Measurements from ENCODE around the gene HCN3. TPM values are rescaled to one million over a fixed set of nuclear protein-coding genes. Genes with fewer than 3 reads are reported as not detected.
"Not testable (repeated sequence)": the region's sequence is repeated elsewhere in the genome, so short reads cannot be mapped to it uniquely, and the experiment has no call there.

Gene HCN3
- total RNA-seq, 1 donor from 2014 or later, result 2.5 TPM

DNA sequence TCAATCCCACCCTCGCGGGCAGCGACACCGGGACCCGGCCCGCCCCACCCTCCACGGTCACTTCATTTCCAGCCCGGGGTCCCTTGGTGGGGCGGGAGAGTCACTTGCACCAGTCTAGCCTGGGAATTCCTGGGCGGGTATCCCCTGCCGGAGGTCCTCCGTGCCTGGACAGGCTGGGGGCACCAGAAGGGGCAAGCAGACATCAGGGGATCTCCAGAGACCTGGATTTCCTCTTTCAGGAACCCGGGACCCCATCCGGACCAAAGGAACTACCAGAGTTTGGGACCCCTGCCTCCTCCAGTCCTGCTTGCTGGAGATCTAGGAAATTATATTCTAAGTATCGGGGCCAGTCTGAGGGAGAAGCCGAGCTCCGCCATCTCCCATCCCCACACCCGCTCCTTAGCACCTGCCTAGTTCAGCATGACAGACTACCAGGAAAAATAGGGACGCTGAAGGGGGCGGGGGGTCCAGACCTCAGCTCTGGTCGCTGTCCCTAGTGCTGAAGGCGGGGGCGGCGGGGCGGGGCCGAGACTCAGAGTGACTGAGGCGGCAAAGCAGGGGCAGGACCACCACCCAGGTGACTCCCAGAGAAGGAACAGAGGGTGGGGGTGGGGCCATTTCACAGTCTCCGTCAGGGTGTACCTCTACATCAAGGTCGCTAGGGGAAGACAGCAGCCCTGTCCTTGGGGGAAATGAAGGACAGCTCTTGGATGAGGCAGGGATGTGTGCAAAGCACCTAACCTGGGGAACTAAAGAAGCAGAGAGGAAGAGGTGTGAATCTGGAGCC, 832 bp downstream of the HCN3 start:
- H3K36me3 Mint-ChIP-seq (ENCODE audit: low read depth), result no peaks in the 10 kb centered on the region
- no peak overlapping the region for H3K27ac Mint-ChIP-seq
- H3K27me3 Mint-ChIP-seq (ENCODE audit: insufficient read depth), result peaks cover 7% of the 10 kb centered on the region
- intact Hi-C loops (cut with micrococcal nuclease), result loop anchor here (1.0 to 10.0 kb wide), 11 partner anchors 16 to 777 kb away; partner anchors contain the start of genes ASH1L, ENTREP3, FDPS and LAMTOR2
- peaks cover 32% of the 10 kb centered on the region for H3K4me1 Mint-ChIP-seq (ENCODE audit: low read depth)
- no peaks in the 10 kb centered on the region for H3K9me3 Mint-ChIP-seq
- peak; percentile 64 for DNase-seq (ENCODE audit: low spot score)
- H3K4me3 Mint-ChIP-seq, result peak overlapping the region; percentile 83

DNA sequence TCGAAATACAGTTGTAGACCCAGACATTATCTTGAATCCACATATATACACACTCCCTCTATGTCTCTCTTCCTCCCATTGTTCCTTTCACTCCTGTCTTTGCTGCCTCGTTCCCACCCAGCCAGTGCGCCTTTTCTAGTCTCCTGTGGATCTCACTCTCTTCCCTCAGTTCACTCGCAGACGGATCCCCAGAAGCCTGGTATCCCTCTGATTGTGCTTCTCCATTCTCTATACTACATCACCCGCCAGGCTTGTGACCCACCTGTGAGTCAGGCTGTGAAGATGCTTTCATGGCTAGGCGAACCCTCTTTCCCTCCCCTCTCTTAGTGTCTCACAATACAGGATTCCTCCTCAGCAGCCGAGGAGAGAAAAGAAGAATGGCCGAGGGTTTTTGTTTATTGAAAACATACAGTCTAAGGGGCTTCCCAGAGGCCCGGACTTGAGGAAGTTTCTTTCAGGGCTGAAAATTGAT, 1.5 kb downstream of the HCN3 start:
- peaks cover 7% of the 10 kb centered on the region for H3K27me3 Mint-ChIP-seq (ENCODE audit: insufficient read depth)
- intact Hi-C loops (cut with micrococcal nuclease), result loop anchor here (1.0 to 10.0 kb wide), 4 partner anchors 36 to 776 kb away; partner anchors contain the start of genes ASH1L, LAMTOR2 and UBQLN4
- H3K27ac Mint-ChIP-seq, result no peak overlapping the region
- no peaks in the 10 kb centered on the region for H3K36me3 Mint-ChIP-seq (ENCODE audit: low read depth)
- H3K4me3 Mint-ChIP-seq, result peak overlapping the region; percentile 83
- H3K9me3 Mint-ChIP-seq, result no peaks in the 10 kb centered on the region
- peaks cover 28% of the 10 kb centered on the region for H3K4me1 Mint-ChIP-seq (ENCODE audit: low read depth)
- DNase-seq (ENCODE audit: low spot score), result no peak

- intact Hi-C loops (cut with micrococcal nuclease), result loop anchor here (2.0 to 10.0 kb wide), 3 partner anchors 37 to 776 kb away; partner anchors contain the start of genes ASH1L, LAMTOR2 and UBQLN4
- H3K9me3 Mint-ChIP-seq, result no peaks in the 10 kb centered on the region
- no peak for DNase-seq (ENCODE audit: low spot score)
- peaks cover 26% of the 10 kb centered on the region for H3K4me1 Mint-ChIP-seq (ENCODE audit: low read depth)
- no peak overlapping the region for H3K4me3 Mint-ChIP-seq
- H3K36me3 Mint-ChIP-seq (ENCODE audit: low read depth), result no peaks in the 10 kb centered on the region
- peaks cover 7% of the 10 kb centered on the region for H3K27me3 Mint-ChIP-seq (ENCODE audit: insufficient read depth)
- H3K27ac Mint-ChIP-seq, result no peak overlapping the region
These were observed 2.0 kb downstream of the HCN3 start for GRCh38 chr1:155279268-155279667.

GRCh38 chr1:155282488-155283091, 5.3 kb downstream of the HCN3 start:
- no peak overlapping the region for H3K27ac Mint-ChIP-seq
- H3K36me3 Mint-ChIP-seq (ENCODE audit: low read depth), result no peaks in the 10 kb centered on the region
- peaks cover 8% of the 10 kb centered on the region for H3K4me1 Mint-ChIP-seq (ENCODE audit: low read depth)
- no peak overlapping the region for H3K4me3 Mint-ChIP-seq
- H3K27me3 Mint-ChIP-seq (ENCODE audit: insufficient read depth), result peaks cover 5% of the 10 kb centered on the region
- DNase-seq (ENCODE audit: low spot score), result no peak
- no peaks in the 10 kb centered on the region for H3K9me3 Mint-ChIP-seq
- intact Hi-C loops (cut with micrococcal nuclease), result no loop called here

GRCh38 chr1:155284476-155284875, 7.2 kb downstream of the HCN3 start:
- no peak overlapping the region for H3K27ac Mint-ChIP-seq
- H3K36me3 Mint-ChIP-seq (ENCODE audit: low read depth), result no peaks in the 10 kb centered on the region
- no peak for DNase-seq (ENCODE audit: low spot score)
- intact Hi-C loops (cut with micrococcal nuclease), result no loop called here
- H3K9me3 Mint-ChIP-seq, result no peaks in the 10 kb centered on the region
- H3K4me3 Mint-ChIP-seq, result no peak overlapping the region
- H3K27me3 Mint-ChIP-seq (ENCODE audit: insufficient read depth), result no peaks in the 10 kb centered on the region
- no peaks in the 10 kb centered on the region for H3K4me1 Mint-ChIP-seq (ENCODE audit: low read depth)

DNA sequence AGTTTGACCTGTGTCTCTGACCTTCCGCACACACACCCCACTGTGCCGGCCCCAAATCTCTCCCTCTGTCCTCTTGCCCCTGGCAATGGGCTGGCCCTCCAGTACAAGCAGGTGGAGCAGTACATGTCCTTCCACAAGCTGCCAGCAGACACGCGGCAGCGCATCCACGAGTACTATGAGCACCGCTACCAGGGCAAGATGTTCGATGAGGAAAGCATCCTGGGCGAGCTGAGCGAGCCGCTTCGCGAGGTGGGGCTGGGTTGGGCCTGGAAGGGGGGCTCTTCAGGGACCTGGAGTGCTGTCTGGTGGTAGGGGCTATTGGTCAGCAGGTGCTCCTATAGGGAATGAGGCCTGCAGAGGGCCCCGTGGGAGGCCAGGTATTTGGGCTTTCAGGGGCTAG, 7.8 kb downstream of the HCN3 start:
- H3K27ac Mint-ChIP-seq, result no peak overlapping the region
- intact Hi-C loops (cut with micrococcal nuclease), result no loop called here

DNA sequence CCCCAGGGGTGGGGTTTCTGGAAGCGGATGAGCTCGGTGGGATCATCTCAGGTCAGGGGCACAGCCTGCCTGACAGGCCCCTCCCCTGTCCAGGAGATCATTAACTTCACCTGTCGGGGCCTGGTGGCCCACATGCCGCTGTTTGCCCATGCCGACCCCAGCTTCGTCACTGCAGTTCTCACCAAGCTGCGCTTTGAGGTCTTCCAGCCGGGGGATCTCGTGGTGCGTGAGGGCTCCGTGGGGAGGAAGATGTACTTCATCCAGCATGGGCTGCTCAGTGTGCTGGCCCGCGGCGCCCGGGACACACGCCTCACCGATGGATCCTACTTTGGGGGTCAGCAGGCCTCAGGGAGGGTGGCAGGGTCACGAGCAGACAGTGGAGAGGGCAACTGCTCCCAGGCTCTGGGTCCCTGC, 8.4 kb downstream of the HCN3 start:
- Mint-ChIP-seq H3K4me3 (no peak overlapping the region), H3K36me3 (ENCODE audit: low read depth) (no peaks in the 10 kb centered on the region), H3K27me3 (ENCODE audit: insufficient read depth) (peaks cover 4% of the 10 kb centered on the region), H3K4me1 (ENCODE audit: low read depth) (no peaks in the 10 kb centered on the region), H3K9me3 (no peaks in the 10 kb centered on the region), H3K27ac (no peak overlapping the region)
- no peak for DNase-seq (ENCODE audit: low spot score)
- intact Hi-C loops (cut with micrococcal nuclease), result no loop called here

More for the DNA sequence above, 7.8 kb downstream of the HCN3 start:
- no peak for DNase-seq (ENCODE audit: low spot score)
- Mint-ChIP-seq H3K9me3 (no peaks in the 10 kb centered on the region), H3K36me3 (ENCODE audit: low read depth) (no peaks in the 10 kb centered on the region), H3K4me1 (ENCODE audit: low read depth) (no peaks in the 10 kb centered on the region), H3K4me3 (no peak overlapping the region), H3K27me3 (ENCODE audit: insufficient read depth) (peaks cover under 1% of the 10 kb centered on the region)

GRCh38 chr1:155286544-155286943, 9.3 kb downstream of the HCN3 start:
- Mint-ChIP-seq H3K36me3 (ENCODE audit: low read depth) (no peaks in the 10 kb centered on the region), H3K9me3 (no peaks in the 10 kb centered on the region), H3K27me3 (ENCODE audit: insufficient read depth) (peaks cover 6% of the 10 kb centered on the region), H3K27ac (no peak overlapping the region), H3K4me3 (no peak overlapping the region), H3K4me1 (ENCODE audit: low read depth) (no peaks in the 10 kb centered on the region)
- DNase-seq (ENCODE audit: low spot score), result no peak
- intact Hi-C loops (cut with micrococcal nuclease), result no loop called here

DNA sequence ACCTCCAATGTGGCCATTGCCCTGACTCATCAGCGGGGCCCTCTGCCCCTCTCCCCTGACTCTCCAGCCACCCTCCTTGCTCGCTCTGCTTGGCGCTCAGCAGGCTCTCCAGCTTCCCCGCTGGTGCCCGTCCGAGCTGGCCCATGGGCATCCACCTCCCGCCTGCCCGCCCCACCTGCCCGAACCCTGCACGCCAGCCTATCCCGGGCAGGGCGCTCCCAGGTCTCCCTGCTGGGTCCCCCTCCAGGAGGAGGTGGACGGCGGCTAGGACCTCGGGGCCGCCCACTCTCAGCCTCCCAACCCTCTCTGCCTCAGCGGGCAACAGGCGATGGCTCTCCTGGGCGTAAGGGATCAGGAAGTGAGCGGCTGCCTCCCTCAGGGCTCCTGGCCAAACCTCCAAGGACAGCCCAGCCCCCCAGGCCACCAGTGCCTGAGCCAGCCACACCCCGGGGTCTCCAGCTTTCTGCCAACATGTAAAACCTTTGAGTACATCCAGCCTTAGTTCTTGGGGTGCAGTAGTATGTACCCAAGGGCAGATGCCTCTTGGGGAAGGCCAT, 10.8 kb downstream of the HCN3 start:
- intact Hi-C loops (cut with micrococcal nuclease), result no loop called here
- no peak overlapping the region for H3K27ac Mint-ChIP-seq
- no peak for DNase-seq (ENCODE audit: low spot score)
- no peaks in the 10 kb centered on the region for H3K36me3 Mint-ChIP-seq (ENCODE audit: low read depth)
- H3K27me3 Mint-ChIP-seq (ENCODE audit: insufficient read depth), result peaks cover 10% of the 10 kb centered on the region
- H3K4me1 Mint-ChIP-seq (ENCODE audit: low read depth), result no peaks in the 10 kb centered on the region
- no peak overlapping the region for H3K4me3 Mint-ChIP-seq
- H3K9me3 Mint-ChIP-seq, result no peaks in the 10 kb centered on the region

DNA sequence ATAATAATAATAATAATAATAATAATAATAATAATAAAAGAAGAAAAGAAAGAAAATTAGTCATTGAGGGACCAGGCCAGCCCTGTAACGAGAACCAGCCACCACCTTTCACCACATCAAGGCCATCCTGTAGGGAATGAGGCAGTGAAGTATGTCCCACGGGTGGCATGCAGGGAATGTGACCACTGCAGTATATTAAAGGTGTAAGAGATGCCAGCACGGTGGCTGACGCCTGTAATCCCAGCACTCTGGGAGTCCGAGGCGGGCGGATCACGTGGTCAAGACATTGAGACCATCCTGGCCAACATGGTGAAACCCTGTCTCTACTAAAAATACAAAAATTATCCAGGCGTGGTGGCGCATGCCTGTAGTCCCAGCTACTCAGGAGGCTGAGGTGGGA, 13.7 kb downstream of the HCN3 start:
- H3K9me3 Mint-ChIP-seq; H3K4me3 Mint-ChIP-seq; H3K4me1 Mint-ChIP-seq (ENCODE audit: low read depth); H3K36me3 Mint-ChIP-seq (ENCODE audit: low read depth); intact Hi-C loops (cut with micrococcal nuclease); H3K27ac Mint-ChIP-seq; DNase-seq (ENCODE audit: low spot score): not testable (repeated sequence)
- H3K27me3 Mint-ChIP-seq (ENCODE audit: insufficient read depth), result peaks cover 29% of the 10 kb centered on the region

DNA sequence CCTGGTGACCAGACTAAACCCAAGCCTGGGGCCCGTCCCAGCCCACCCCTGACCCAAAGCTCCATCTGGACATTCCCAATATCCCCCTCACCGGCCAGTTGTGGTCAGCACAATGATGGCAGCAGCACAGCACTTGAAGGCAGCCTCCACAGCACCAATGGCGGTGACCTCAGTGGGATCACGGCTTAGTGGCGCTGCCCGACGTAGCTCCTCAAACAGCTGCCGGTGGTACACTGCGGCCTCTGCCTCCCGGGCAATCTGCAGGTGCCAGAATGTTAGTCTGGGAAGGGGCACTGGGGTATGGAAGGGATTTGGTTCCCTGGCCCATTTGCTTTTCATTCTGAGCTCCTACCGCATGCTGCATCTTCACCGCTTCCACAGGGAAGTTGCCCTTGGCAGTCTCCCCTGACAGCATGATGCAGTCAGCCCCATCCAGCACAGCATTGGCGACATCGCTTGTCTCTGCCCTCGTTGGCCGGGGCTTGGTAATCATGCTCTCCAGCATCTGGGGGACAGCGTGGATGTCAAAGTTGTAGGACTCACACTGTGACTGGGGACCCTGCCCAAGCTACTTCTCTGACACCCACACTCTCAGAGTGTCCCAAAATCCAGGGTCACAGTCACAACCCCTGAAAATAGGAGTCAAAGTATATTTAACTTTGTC, 16.0 kb downstream of the HCN3 start:
- Mint-ChIP-seq H3K4me3 (no peak overlapping the region), H3K36me3 (ENCODE audit: low read depth) (no peaks in the 10 kb centered on the region), H3K27ac (no peak overlapping the region), H3K9me3 (no peaks in the 10 kb centered on the region), H3K27me3 (ENCODE audit: insufficient read depth) (peaks cover 34% of the 10 kb centered on the region), H3K4me1 (ENCODE audit: low read depth) (peaks cover 6% of the 10 kb centered on the region)
- DNase-seq (ENCODE audit: low spot score), result no peak
- intact Hi-C loops (cut with micrococcal nuclease), result no loop called here

DNA sequence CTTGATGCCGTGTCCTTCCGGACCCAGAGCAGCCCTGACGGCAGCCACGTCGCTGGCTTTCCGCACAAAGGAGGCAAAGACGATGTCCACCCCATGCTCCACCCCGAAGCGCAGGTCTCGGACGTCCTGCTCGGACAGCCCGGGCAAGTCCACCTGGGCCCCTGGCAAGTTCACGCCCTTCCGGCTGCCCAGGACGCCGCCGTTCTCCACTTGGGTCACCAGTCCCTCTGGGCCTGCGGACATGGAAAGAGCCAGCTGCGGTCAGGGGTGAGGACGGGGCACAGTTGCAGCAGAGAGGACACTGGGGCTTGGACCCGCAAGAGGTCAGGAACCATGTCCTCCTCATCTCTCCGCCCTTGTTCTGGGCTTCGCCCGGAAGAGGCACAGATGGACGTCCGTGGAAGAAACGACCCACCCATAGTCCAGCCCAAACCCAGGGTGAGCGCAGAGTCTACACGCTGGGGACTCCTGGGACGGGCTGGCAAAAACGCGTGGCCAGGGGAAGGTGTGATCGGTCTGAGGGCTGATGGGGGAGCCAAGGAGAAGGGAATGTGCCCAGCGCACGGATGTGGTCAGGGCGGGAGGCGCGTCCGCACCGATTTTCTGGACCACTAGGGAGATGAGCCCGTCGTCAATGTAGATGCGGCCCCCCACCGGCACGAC, 17.4 kb downstream of the HCN3 start:
- H3K27ac Mint-ChIP-seq, result no peak overlapping the region
- H3K4me1 Mint-ChIP-seq (ENCODE audit: low read depth), result peaks cover 6% of the 10 kb centered on the region
- intact Hi-C loops (cut with micrococcal nuclease), result no loop called here
- H3K4me3 Mint-ChIP-seq, result peak overlapping the region; percentile 42
- no peaks in the 10 kb centered on the region for H3K36me3 Mint-ChIP-seq (ENCODE audit: low read depth)
- H3K27me3 Mint-ChIP-seq (ENCODE audit: insufficient read depth), result peaks cover 34% of the 10 kb centered on the region
- H3K9me3 Mint-ChIP-seq, result no peaks in the 10 kb centered on the region
- no peak for DNase-seq (ENCODE audit: low spot score)

All from activated T-helper 1 cell treated with anti-CD3 and anti-CD28 coated beads, Interleukin-12 subunit alpha, Interleukin-12 subunit beta, Interleukin-2, Interleukin-4 antibody, amounts not matched to agents 30 ng/mL and 10 ng/mL and 1 ng/mL, durations not matched to agents 14 hours and 24 hours and 36 hours (primary cell).